Right lobe of liver (tissue), 4 donors: ENCODE results near the gene IFNW1.

Source experiments
- CTCF ChIP-seq, 4 donors: fragments of 200-600 bp in 3 of 4; fragments of 450-650 bp in 1 of 4; IDR thresholded peaks; one replicate each; pipeline versions ENCODE4 v1.5.1 to v1.8.0; 2016 to 2022; ENCODE audit warnings: antibody characterized with exemption in 4 of 4, mild to moderate bottlenecking in 2 of 4
- POLR2A ChIP-seq: fragments of 450-650 bp; IDR thresholded peaks from one replicate; pipeline ENCODE4 v1.6.1; 2017; ENCODE audit warnings: antibody characterized with exemption, mild to moderate bottlenecking
- donor health status: DM: no; HTN: no; CAD: no.
- donor health status: DM: no; HTN: no; CAD: no.
- donor health status: DM: no; HTN: yes; CAD: no.

DNA sequence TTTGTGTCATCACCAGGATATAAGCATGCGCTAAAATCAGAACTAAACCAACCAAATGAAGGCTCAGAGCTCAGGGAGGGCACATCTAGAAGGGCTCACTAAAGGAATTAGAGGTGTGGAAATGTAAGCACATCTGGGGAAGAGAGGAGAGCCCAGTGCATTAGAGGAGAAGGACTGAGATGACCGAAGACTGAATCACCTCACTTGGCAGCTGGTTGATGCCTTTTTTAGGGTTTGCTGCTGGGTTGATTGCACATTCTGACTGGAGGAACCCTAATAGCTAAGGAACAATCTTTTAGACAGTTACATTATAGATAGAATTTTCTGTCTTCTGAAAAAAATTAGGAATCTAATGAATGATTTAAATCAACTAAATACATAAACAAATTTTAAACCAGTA, 33.0 kb upstream of the IFNW1 start:
- TF ChIP-seq POLR2A: no peak
- TF ChIP-seq CTCF (IDR thresholded peaks at IDR 0.05): no peak
